Skeletal muscle satellite cell (primary cell): Measurements from ENCODE around the gene SLC39A6.
"Not testable (repeated sequence)": the region's sequence is repeated elsewhere in the genome, so short reads cannot be mapped to it uniquely, and the experiment has no call there.

ENCODE experiments used
- H3K27me3 ChIP-seq: 2 replicates; pipeline ENCODE4 v1.7.0; 2013; ENCODE audit warnings: low read length; ENCODE audit not compliant: control insufficient read depth, insufficient read depth
- H3K36me3 ChIP-seq: 2 replicates; pipeline ENCODE4 v1.7.0; 2013; ENCODE audit warnings: mild to moderate bottlenecking, control low read depth, low read length; ENCODE audit not compliant: insufficient read depth
- H3K4me1 ChIP-seq: 2 replicates; pipeline ENCODE4 v1.7.0; 2013; ENCODE audit warnings: low read length; ENCODE audit not compliant: control insufficient read depth, insufficient read depth
- H3K4me2 ChIP-seq: 2 replicates; pipeline ENCODE4 v1.7.0; 2013; ENCODE audit warnings: mild to moderate bottlenecking, low read length
- H3K4me3 ChIP-seq: 2 replicates; pipeline ENCODE4 v1.7.0; 2013; ENCODE audit warnings: low read length
- H3K9ac ChIP-seq: 2 replicates; pipeline ENCODE4 v1.7.0; 2013; ENCODE audit warnings: mild to moderate bottlenecking, low read depth, low read length, moderate library complexity
- H3K9me3 ChIP-seq: replicated peaks from 2 replicates; pipeline ENCODE4 v1.7.0; 2013; ENCODE audit warnings: mild to moderate bottlenecking, control low read depth, low read length

SLC39A6 gene

DNA sequence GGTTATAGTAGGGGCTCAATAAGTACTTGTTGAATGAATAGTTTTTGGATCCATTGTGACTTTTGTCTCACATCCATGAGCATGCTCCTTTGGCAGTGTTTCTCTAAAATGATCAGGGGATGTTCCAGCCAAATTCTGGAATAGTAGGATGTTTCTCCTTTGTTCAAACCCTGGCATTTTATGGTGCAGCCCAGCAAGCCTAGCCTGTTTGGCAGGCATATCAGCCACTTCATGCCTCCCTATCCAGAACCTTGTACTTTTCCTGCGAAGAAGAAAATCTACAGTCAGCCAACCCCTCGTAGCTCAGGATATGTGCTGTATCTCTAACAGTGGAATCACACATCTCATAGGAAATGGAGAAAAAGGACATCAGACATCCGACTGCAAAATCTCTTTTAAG lies 34.7 kb downstream of the SLC39A6 start:
- no peaks in the 10 kb centered on the region for H3K4me1 ChIP-seq
- no peak overlapping the region for H3K9ac ChIP-seq

DNA sequence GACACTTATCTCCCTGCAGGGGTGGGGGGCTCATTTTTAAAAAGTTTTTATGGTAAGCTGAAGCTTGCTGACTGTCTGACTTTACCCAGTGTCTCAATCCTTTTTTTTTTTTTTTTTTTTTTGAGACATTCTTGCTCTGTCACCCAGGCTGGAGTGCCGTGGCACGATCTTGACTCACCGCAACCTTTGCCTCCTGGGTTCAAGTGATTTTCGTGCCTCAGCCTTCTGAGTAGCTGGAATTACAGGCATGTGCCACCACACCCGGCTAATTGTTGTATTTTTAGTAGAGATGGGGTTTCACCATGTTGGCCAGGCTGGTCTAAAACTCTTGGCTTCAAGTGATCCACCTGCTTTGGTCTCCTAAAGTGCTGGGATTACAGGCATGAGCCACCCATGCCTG lies 37.0 kb downstream of the SLC39A6 start:
- H3K36me3 ChIP-seq, H3K4me1 ChIP-seq, H3K9me3 ChIP-seq, H3K27me3 ChIP-seq, H3K4me3 ChIP-seq, H3K4me2 ChIP-seq, H3K9ac ChIP-seq: not testable (repeated sequence)

More for the DNA sequence above, 34.7 kb downstream of the SLC39A6 start:
- H3K4me2 ChIP-seq, result no peak overlapping the region
- no peaks in the 10 kb centered on the region for H3K36me3 ChIP-seq
- no peaks in the 10 kb centered on the region for H3K9me3 ChIP-seq
- H3K27me3 ChIP-seq, result no peaks in the 10 kb centered on the region
- no peak overlapping the region for H3K4me3 ChIP-seq

DNA sequence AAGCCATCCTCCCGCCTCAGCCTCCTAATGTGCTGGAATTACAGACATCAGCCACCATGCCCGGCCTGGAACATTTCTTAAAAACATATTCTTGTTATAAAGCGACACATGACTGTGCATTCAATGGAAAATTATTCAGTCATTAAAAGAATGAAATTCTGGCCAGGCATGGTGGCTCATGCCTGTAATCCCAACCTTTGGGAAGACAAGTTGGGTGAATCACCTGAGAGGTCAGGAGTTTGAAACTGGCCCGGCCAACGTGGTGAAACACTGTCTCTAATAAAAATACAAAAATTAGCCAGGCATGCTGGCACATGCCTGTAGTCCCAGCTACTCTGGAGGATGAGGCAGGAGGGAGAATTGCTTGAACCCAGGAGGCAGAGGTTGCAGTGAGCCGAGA lies 40.1 kb downstream of the SLC39A6 start:
- H3K36me3 ChIP-seq, result no peaks in the 10 kb centered on the region
- no peaks in the 10 kb centered on the region for H3K4me1 ChIP-seq
- no peak overlapping the region for H3K4me3 ChIP-seq
- H3K9ac ChIP-seq, result no peak overlapping the region
- no peak overlapping the region for H3K4me2 ChIP-seq
- H3K9me3 ChIP-seq, result peaks cover 3% of the 10 kb centered on the region
- no peaks in the 10 kb centered on the region for H3K27me3 ChIP-seq

DNA sequence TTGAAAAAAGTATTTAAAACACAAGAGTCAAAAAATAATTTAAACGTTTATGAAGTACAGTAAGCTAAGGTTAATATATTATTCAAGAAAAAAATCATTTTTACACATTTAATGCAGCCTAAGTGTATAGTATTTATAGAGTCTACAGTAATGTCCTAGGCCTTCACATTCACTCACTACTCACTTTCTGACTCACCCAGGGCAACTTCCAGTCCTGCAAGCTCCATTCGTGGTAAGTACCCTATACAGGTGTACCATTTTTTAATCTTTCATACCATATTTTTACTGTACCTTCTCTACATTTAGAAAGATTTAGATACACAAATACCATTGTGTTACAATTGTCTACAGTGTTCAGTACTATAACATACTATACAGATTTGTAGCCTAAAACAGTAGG lies 40.9 kb downstream of the SLC39A6 start:
- Histone ChIP-seq H3K4me1 (no peaks in the 10 kb centered on the region), H3K9ac (no peak overlapping the region), H3K36me3 (no peaks in the 10 kb centered on the region), H3K4me2 (no peak overlapping the region), H3K9me3 (peaks cover 3% of the 10 kb centered on the region), H3K4me3 (no peak overlapping the region), H3K27me3 (no peaks in the 10 kb centered on the region)

DNA sequence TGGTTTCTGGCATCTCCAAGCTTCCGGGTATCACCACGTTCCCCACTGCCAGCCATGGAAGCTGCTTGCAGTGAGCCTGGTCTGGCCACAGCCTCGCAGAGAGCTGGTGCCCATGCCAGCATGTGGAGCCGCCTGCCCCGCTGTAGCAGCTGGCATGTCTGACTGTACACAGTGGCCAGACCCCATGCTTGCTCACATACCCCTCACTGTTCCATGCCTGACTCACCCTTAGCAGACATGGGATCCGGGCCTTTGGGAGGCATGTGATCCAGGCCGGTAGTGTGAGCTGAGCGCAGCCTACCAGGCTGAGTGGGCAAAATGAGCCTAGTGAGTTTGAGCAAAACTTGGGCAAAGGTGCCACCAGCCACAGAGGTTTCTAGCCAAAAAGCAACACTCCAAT lies 43.0 kb downstream of the SLC39A6 start:
- no peaks in the 10 kb centered on the region for H3K27me3 ChIP-seq
- H3K36me3 ChIP-seq, result no peaks in the 10 kb centered on the region
- no peak overlapping the region for H3K4me3 ChIP-seq
- no peak overlapping the region for H3K9ac ChIP-seq
- peaks cover 3% of the 10 kb centered on the region for H3K9me3 ChIP-seq
- H3K4me2 ChIP-seq, result no peak overlapping the region
- no peaks in the 10 kb centered on the region for H3K4me1 ChIP-seq

DNA sequence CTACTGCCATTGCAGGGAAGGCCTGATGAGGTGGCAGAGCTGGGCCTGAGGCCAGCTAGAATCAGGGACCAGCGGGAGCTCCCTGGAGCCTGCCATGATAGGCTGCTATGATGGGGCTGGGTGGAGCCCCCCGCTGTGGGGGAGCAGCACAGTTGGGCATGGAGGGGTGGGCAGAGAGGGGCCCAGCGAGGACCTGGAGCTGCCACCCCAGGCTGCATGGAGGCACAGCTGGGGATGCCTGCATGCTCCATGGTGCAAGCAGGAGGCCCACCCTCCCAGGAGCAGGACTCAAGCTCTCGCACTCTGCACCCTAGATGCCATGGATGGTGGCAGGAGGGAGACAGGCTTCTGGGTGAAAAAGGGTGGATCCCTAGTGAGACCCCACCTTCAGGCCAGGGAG lies 43.9 kb downstream of the SLC39A6 start:
- H3K9ac ChIP-seq, result no peak overlapping the region
- no peak overlapping the region for H3K4me3 ChIP-seq
- H3K4me2 ChIP-seq, result no peak overlapping the region
- no peaks in the 10 kb centered on the region for H3K36me3 ChIP-seq
- H3K27me3 ChIP-seq, result no peaks in the 10 kb centered on the region
- no peaks in the 10 kb centered on the region for H3K4me1 ChIP-seq
- peaks cover 3% of the 10 kb centered on the region for H3K9me3 ChIP-seq

DNA sequence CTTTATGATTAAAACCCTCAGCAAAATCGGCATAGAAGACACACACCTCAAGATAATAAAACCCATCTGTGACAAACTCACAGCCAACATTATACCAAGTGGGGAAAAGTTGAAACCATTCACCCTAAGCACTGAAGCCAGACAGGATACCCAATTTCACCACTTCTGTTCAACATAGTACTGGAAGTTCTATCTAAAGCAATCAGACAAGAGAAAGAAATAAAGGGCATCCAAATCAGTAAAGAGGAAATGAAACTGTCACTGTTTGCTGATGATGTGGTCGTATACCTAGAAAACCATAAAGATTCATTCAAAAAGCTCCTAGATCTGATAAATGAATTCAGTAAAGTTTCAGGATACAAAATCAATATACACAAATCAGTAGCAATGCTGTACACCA lies 45.4 kb downstream of the SLC39A6 start:
- Histone ChIP-seq H3K27me3 (peaks cover 7% of the 10 kb centered on the region), H3K36me3 (no peaks in the 10 kb centered on the region), H3K9ac (no peak overlapping the region), H3K4me3 (no peak overlapping the region), H3K9me3 (peaks cover 3% of the 10 kb centered on the region), H3K4me2 (no peak overlapping the region), H3K4me1 (no peaks in the 10 kb centered on the region)

DNA sequence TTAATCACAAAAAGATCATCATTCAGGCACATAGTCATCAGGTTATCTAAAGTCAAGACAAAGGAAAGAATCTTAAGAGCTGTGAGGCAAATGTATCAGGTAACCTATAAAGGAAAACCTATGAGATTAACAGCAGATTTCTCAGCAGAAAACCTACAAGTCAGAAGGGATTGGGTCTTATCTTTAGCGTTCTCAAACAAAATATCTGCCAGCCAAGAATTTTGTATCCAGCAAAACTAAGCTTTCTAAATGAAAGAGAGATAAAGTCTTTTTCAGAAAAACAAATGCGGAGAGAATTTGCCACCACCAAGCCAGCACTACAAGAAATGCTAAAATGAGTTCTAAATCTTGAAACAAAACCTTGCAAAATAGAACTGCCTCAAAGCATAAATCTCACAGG lies 48.0 kb downstream of the SLC39A6 start:
- not testable (repeated sequence) for H3K4me3 ChIP-seq, H3K9ac ChIP-seq, H3K9me3 ChIP-seq, H3K36me3 ChIP-seq, H3K4me1 ChIP-seq, H3K4me2 ChIP-seq
- H3K27me3 ChIP-seq, result peaks cover 12% of the 10 kb centered on the region

DNA sequence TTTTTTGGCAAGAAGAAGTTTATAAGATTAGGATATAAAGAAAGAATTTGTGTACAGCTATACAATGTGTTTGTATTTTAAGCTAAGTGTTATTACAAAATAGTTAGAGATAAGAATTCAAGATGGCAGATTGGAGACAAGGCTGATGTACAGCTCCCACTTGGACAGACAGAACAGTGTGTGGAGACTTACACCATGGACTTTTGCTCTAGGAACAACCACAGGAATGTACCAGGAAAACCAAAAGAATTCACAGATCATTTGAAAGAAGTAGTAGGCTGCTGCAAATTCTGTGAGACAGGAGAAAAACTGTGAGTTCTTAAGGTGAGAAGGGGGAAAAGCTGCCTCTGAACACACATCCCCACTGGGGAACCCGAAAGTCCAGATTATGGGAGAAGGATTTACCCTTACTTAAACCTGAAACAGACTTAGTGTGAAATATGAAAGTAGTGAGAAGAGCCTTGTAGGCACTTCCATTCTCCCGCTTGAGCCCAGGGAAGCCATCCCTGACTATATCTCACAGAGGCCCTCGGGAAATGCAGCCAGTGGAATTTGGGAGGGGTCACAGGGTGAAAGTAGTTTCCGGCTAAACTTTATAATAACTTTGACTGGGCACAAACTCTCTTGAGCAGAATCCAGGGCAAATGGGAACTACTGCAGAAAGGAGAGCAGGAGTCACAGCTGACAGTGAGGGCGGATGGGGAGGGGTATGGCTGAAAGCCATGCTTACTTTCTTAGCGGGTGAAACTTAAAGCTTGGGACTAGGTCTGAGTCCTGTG lies 50.2 kb downstream of the SLC39A6 start:
- H3K27me3 ChIP-seq, result peaks cover 13% of the 10 kb centered on the region
- no peak overlapping the region for H3K4me3 ChIP-seq
- no peak overlapping the region for H3K9ac ChIP-seq
- H3K9me3 ChIP-seq, result no peaks in the 10 kb centered on the region
- no peaks in the 10 kb centered on the region for H3K4me1 ChIP-seq
- no peaks in the 10 kb centered on the region for H3K36me3 ChIP-seq
- no peak overlapping the region for H3K4me2 ChIP-seq

DNA sequence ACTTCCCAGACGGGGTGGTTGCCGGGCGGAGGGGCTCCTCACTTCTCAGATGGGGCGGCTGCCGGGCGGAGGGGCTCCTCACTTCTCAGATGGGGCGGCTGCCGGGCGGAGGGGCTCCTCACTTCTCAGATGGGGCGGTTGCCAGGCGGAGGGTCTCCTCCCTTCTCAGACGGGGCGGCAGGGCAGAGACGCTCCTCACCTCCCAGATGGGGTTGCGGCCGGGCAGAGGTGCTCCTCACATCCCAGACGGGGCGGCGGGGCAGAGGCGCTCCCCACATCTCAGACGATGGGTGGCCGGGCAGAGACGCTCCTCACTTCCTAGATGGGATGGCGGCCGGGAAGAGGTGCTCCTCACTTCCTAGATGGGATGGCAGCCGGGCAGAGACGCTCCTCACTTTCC lies 51.4 kb downstream of the SLC39A6 start:
- H3K9ac ChIP-seq, H3K9me3 ChIP-seq, H3K4me2 ChIP-seq, H3K4me1 ChIP-seq, H3K36me3 ChIP-seq, H3K4me3 ChIP-seq: not testable (repeated sequence)
- peaks cover 18% of the 10 kb centered on the region for H3K27me3 ChIP-seq

DNA sequence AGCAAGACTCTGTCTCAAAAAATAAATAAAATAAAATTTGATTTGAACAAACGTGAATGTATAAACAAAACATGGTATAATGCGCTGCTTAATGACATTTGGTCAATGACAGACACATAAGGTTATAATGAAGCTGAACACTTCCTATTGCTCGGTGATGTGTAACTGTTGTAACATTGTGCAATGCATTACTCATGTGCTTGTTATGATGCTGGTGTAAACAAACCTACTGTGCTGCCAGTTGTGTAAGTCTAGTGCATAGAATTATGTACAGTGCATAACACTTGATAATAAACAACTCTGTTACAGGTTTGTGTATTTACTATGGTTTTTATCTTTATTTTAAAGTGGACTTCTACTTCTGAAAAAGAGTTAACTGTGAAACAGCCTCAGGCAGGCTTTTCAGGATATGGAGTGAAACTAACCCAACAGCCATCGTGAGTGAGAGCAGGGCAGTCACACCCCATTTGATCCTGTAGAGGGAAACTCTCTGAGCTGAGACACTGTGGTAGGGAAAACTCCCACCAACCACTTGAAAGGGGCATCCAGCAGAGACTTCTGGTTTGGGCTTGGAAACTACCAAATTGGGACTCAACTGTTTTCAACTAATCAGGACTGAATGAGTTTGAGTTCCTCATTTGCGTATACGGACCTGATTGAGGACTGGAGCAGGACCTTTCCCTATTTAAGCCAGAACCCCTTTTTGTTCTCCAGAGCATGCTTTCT lies 53.1 kb downstream of the SLC39A6 start:
- Histone ChIP-seq H3K4me1 (no peaks in the 10 kb centered on the region), H3K9me3 (no peaks in the 10 kb centered on the region), H3K4me2 (no peak overlapping the region), H3K9ac (no peak overlapping the region), H3K36me3 (no peaks in the 10 kb centered on the region), H3K27me3 (peaks cover 18% of the 10 kb centered on the region), H3K4me3 (no peak overlapping the region)

DNA sequence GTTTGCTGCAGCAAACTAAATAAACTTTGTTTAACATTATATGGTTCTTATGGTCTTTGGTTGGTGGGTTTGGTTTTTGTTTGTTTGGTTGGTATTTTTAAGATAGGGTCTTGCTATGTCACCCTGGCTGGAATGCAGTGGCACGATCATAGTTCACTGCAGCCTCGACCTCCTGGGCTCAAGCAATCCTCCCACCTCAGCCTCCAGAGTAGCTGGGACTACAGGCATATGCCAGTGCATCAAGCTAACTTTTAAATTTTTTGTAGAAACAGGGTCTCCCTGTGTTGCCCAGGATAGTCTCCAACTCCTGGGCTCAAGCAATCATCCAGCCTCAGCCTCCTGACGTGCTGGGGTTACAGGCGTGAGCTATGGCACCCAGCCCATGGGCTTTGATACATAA lies 54.7 kb downstream of the SLC39A6 start:
- H3K27me3 ChIP-seq, result peaks cover 15% of the 10 kb centered on the region
- no peak overlapping the region for H3K4me2 ChIP-seq
- no peak overlapping the region for H3K4me3 ChIP-seq
- H3K36me3 ChIP-seq, result no peaks in the 10 kb centered on the region
- H3K9me3 ChIP-seq, result no peaks in the 10 kb centered on the region
- no peaks in the 10 kb centered on the region for H3K4me1 ChIP-seq
- H3K9ac ChIP-seq, result no peak overlapping the region
